ENCODE measurements around the gene MXRA7.
"Not testable (repeated sequence)": the region's sequence is repeated elsewhere in the genome, so short reads cannot be mapped to it uniquely, and the experiment has no call there.

Gene MXRA7

GRCh38 chr17:76716146-76716838, 5.5 kb upstream of the MXRA7 start:
- peak in 1 of 2 donors; percentile 45 for DNase-seq (ENCODE audit: low read depth in 2 of 2)

- no peak for DNase-seq (ENCODE audit: low read depth in 2 of 2)
These were observed 4.7 kb upstream of the MXRA7 start for GRCh38 chr17:76715496-76715830.

- peak; percentile 51 to 72 for DNase-seq (ENCODE audit: low read depth in 2 of 2)
These were observed 4.2 kb upstream of the MXRA7 start for GRCh38 chr17:76714822-76715495.

DNA sequence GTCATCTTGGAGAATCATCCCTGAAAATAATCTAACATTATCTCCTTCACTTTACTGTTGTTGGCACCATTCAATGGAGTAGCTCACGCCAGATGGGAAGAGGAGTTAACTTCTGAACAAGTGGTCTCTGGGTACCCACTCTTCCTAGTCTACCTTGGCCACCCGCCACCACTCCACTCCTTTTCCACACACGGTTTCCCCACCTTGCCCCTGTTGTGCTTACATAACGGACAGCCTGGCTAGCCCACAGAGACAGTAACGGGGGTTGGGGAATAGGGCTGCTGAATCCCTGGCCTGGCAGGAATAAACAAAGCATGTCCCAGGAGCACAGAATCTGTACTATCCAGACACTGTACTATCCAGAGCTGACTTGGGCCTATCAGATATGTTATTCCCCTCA, 3.6 kb upstream of the MXRA7 start:
- DNase-seq (ENCODE audit: low read depth in 2 of 2), result no peak

- DNase-seq (ENCODE audit: low read depth in 2 of 2), result no peak
These were observed 3.0 kb upstream of the MXRA7 start for GRCh38 chr17:76713765-76714164.

GRCh38 chr17:76712321-76712720, 1.6 kb upstream of the MXRA7 start:
- not testable (repeated sequence) for DNase-seq (ENCODE audit: low read depth in 2 of 2)

DNA sequence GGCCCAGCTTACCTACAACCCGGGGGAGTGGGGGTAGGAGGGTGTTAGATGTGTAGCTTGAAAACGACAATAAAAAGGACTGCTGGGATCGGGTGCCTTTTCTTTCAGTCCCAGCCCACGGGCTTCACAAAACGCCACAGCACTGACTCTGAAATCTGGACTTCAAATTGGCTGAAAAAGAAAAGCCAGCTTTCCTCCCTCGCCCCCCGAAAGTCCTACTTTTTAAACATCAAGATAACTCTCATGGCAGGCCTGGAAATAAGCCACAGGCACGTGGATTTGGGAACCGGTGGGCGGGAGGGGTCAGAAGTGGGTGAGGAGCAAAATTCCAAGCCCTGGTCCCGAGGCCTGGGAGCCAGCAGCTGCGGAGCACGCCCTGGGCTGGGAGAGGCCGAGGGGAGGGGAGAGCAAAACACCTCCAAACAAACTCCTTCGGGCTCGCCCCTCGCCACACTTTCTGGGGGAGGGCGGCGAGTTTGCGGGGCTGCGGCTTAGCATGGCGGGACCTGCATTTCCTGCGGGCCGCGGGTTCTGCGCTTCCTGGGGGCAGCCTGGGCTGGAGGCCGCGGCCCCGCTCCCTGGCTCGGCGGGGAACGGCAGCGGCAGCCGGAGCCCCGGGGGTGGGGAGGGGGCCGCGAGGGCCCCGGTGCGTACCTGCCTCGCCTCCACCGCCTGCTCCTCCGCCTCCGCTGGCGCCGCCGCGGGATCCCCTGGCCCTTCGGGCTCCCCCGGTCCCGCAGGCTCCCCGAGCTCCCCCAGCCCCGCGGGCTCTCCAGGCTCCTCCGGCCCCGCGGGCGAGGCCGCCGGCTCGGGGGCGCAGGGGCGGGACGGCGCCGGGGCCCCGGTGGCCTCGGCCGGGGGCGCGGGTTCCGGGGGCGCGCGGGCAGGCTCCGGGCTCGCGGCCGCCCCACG, 558 bp downstream of the MXRA7 start:
- not testable (repeated sequence) for DNase-seq (ENCODE audit: low read depth in 2 of 2)

DNA sequence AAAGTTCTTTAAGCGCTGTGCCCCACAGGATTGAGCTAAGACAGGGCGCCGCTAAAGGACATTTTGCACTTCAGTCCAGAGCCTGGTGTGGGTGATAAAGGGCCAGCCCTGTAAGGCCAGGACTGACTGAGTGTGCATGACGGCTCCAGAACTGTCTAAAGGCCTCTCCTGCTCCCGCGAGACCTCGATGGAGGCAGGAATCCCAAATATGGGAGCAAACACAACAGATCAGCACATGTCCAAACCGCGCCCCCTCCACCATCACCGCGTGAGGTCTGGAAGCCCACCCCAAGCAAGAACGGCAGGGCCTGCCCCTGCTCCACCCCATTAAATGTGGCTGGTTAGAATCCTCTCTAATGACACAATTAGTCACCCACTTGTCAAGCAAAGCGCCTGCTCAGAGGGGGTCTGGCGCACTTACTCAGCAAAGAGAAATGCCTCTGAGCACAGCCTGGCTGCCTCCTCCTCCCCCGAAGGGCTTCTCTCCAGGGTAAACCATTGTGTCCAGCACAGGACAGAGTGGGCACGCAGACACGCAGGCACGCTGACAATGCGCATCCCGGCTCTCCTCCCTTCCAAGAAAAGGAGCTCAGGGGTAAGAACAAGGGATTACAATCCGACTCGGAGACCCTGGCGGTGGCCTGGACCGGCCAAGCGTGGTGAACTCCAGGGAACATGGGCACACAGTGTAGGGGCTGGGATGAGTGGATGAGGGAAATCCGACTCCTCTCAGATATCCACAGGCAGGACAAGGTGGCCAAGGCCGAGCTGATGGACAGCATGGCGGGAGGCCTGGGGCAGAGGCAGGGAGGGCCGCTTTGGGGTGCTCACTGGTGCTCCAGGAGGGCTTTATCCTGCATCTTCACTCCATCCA, 1.5 kb downstream of the MXRA7 start:
- no peak for DNase-seq (ENCODE audit: low read depth in 2 of 2)

DNA sequence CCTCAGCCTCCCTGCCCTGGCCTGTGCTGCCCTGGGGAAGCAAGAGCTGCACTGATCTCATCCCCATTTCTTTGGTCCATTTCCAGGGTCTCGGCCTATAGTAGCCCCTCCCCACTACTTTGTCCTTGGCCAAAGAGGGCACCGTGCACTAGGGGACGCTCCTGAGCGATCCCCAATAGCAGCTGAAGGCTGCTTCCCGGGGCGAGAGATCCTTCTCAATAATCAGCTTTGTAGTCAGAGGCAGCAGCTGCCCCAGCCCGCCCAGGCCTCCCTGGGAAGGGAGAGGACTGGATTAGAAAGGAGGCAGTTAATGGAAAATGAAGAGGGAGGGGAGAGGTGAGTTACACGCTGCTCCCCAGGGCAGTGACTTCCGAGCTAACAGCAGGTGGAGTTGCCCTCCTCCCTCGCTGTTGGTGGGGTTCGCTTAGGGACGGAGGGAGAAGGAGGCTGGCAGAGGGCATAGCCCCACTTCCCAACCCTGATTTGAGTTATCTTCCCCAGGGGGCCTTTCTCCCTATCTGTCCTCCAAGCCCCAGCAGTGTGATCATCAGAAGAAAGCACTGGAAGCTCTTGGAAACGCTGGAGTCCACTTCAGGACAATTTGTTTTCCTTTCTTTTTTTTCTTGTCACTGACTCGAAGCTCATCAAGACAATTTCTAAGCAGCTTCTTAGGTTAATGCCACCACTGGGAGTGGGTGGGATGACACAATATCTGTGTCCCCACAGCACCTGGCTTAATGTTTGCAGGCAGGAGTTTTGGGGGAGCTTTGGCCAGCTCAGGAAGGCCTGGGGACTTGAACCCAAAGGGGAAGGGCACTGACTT, 2.6 kb downstream of the MXRA7 start:
- DNase-seq (ENCODE audit: low read depth in 2 of 2), result no peak

- DNase-seq (ENCODE audit: low read depth in 2 of 2), result no peak
These were observed 3.9 kb downstream of the MXRA7 start for GRCh38 chr17:76706817-76707216.

DNA sequence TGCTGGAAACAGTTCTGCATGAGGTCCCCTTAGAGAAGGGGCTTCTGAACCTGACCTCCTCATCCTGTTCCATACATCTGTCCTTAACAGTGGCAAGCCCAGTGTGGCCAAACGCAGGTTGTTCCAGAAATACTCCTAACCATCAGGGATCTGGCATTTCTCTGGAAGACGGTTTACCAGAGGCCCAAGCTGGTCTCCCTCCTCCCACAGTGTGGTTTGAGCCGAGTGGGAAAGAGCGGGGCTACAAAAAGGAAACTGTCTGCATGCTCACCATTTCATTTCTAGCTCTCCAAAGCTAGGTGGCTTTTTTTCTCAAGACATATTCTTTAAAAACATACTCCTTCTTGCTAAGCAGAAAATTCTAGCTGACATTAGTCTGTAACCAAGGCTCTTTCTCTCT, 6.0 kb downstream of the MXRA7 start:
- DNase-seq (ENCODE audit: low read depth in 2 of 2), result no peak

GRCh38 chr17:76702941-76703637, 7.7 kb downstream of the MXRA7 start:
- no peak for DNase-seq (ENCODE audit: low read depth in 2 of 2)

GRCh38 chr17:76702076-76702475, 8.7 kb downstream of the MXRA7 start:
- DNase-seq (ENCODE audit: low read depth in 2 of 2), result no peak

DNA sequence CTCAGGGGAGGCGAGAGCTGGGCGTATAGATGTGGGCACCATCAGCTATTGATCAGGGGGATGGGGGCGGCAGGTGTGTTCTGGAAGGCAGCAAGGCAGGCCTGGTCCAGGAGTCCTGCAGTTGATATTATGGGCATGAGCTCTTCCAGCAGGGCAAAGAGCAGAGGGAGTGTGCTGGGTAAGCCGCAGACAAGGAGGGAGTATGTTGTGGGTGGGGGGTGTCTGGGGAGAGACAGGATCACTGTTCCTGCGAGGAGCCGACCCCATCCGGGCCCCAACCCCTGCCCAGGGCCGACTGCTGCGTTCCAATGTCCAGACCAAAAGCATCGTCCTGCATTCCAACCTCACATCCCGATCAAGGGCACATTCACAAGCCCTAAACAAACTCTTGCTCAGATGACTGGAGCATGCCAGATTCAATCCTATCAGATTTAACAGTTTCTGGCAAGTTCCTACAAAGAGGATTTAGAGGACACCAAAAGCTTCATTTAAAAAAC, 9.2 kb downstream of the MXRA7 start:
- DNase-seq (ENCODE audit: low read depth in 2 of 2), result no peak

- no peak for DNase-seq (ENCODE audit: low read depth in 2 of 2)
These were observed 9.9 kb downstream of the MXRA7 start for GRCh38 chr17:76700617-76701470.

- no peak for DNase-seq (ENCODE audit: low read depth in 2 of 2)
These were observed 10.5 kb downstream of the MXRA7 start for GRCh38 chr17:76700270-76700616.

DNA sequence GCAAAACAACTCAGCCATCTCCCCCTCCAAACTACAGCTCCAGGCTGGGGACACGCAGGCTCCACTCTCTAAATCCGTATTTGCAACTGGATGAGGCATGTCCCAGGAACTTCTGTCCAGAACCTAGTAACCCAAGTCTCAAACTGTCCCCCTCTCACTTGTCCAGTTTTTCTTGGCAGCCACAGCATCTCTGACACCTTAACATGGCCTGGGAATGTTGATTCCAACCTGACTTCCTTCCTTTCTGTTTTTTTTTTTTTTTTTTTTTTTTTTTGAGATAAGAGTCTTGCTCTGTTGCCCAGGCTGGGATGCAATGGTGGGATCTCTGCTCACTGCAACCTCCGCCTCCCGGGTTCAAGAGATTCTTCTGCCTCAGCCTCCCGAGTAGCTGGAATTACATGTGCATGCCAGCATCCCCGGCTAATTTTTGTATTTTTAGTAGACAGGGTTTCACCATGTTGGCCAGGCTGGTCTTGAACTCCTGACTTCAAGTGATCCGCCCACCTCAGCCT, 12.2 kb downstream of the MXRA7 start:
- not testable (repeated sequence) for DNase-seq (ENCODE audit: low read depth in 2 of 2)

- DNase-seq (ENCODE audit: low read depth in 2 of 2), result no peak
These were observed 12.9 kb downstream of the MXRA7 start for GRCh38 chr17:76697702-76698465.
